Neural cell (in vitro differentiated cells): Measurements from ENCODE around the gene LST1. TPM values are rescaled to one million over a fixed set of nuclear protein-coding genes. Genes with fewer than 3 reads are reported as not detected.

Experiments
- H2AFZ ChIP-seq: fragments of 200-600, 300-800 bp; sonication (generic), shearing (Covaris generic); 2 replicates; pipeline ENCODE4 v1.6.0; 2014; ENCODE audit warnings: low read depth, mild to moderate bottlenecking, antibody characterized with exemption, low read length, moderate library complexity
- H3F3A ChIP-seq: fragments of 200-600 bp; shearing (Covaris generic); 2 replicates; pipeline ENCODE4 v1.6.1; 2016; ENCODE audit warnings: mild to moderate bottlenecking, moderate library complexity, mixed read lengths, antibody characterized with exemption, low read length; ENCODE audit not compliant: insufficient read depth, poor library complexity, severe bottlenecking
- H3K27ac ChIP-seq: fragments of 200-600, 300-800 bp; sonication (generic), shearing (Covaris generic); 2 replicates; pipeline ENCODE4 v1.5.1; 2014; ENCODE audit warnings: mild to moderate bottlenecking, low read length, moderate library complexity
- H3K27me3 ChIP-seq: fragments of 300-800, 200-600 bp; sonication (generic), shearing (Covaris generic); 2 replicates; pipeline ENCODE4 v1.6.0; 2014; ENCODE audit warnings: mild to moderate bottlenecking, low read depth, low read length, moderate library complexity; ENCODE audit not compliant: insufficient read depth
- H3K36me3 ChIP-seq: fragments of 300-800, 200-600 bp; sonication (generic), shearing (Covaris generic); 2 replicates; pipeline ENCODE4 v1.5.1; 2014; ENCODE audit warnings: mild to moderate bottlenecking, antibody characterized with exemption, low read length, moderate library complexity; ENCODE audit not compliant: insufficient read depth
- H3K4me2 ChIP-seq: fragments of 300-800, 200-600 bp; sonication (generic), shearing (Covaris generic); 2 replicates; pipeline ENCODE4 v1.6.0; 2014; ENCODE audit warnings: mild to moderate bottlenecking, low read length
- H3K4me3 ChIP-seq: fragments of 300-800, 200-600 bp; sonication (generic), shearing (Covaris generic); 2 replicates; pipeline ENCODE4 v1.5.1; 2014; ENCODE audit warnings: mild to moderate bottlenecking, low read length, moderate library complexity
- H3K79me2 ChIP-seq: fragments of 200-600 bp; shearing (Covaris generic); replicated peaks from 2 replicates; pipeline ENCODE4 v1.6.0; 2014; ENCODE audit warnings: mild to moderate bottlenecking, low read length, moderate library complexity; ENCODE audit not compliant: insufficient read depth
- H3K9ac ChIP-seq: fragments of 300-800, 200-600 bp; sonication (generic), shearing (Covaris generic); 2 replicates; pipeline ENCODE4 v1.6.1; 2016; ENCODE audit warnings: mild to moderate bottlenecking, low read length, mixed read lengths
- H3K9me2 ChIP-seq: fragments of 200-600 bp; shearing (Covaris generic); 2 replicates; pipeline ENCODE4 v1.6.1; 2016; ENCODE audit warnings: mild to moderate bottlenecking, low read length, mixed read lengths; ENCODE audit not compliant: insufficient read depth
- H3K9me3 ChIP-seq: fragments of 200-600, 300-800 bp; sonication (generic), shearing (Covaris generic); 2 replicates; pipeline ENCODE4 v1.6.1; 2016; ENCODE audit warnings: mild to moderate bottlenecking, mixed run types, low read length, moderate library complexity, mixed read lengths
- H4K20me1 ChIP-seq: fragments of 200-600 bp; shearing (Covaris generic); 2 replicates; pipeline ENCODE4 v1.6.1; 2016; ENCODE audit warnings: mild to moderate bottlenecking, mixed run types; ENCODE audit not compliant: insufficient read depth
- CTCF ChIP-seq: fragments of 450-650 bp; IDR thresholded peaks from 2 replicates; pipeline ENCODE4 v1.5.1; 2014; ENCODE audit warnings: antibody characterized with exemption, mild to moderate bottlenecking, moderate library complexity; ENCODE audit not compliant: poor library complexity, severe bottlenecking
- EP300 ChIP-seq: fragments of 450-650 bp; conservative IDR thresholded peaks from 2 replicates; pipeline ENCODE4 v1.6.1; 2014; ENCODE audit warnings: antibody characterized with exemption, mild to moderate bottlenecking, moderate library complexity; ENCODE audit not compliant: poor library complexity, severe bottlenecking
- EZH2 ChIP-seq: fragments of 200-600, 300-800 bp; shearing (Covaris generic), sonication (generic); IDR thresholded peaks from 2 replicates; pipeline ENCODE4 v1.6.1; 2014; ENCODE audit warnings: antibody characterized with exemption, low read length, borderline replicate concordance, mild to moderate bottlenecking; ENCODE audit not compliant: insufficient read depth, poor library complexity, severe bottlenecking
- MXI1 ChIP-seq: fragments of 450-650 bp; conservative IDR thresholded peaks from 2 replicates; pipeline ENCODE4 v1.6.1; 2014; ENCODE audit warnings: antibody characterized with exemption, mild to moderate bottlenecking; ENCODE audit not compliant: poor library complexity, severe bottlenecking
- POLR2AphosphoS5 ChIP-seq: IDR thresholded peaks from 2 replicates; pipeline ENCODE4 v1.6.1; 2012
- RAD21 ChIP-seq: fragments of 450-650 bp; conservative IDR thresholded peaks from 2 replicates; pipeline ENCODE4 v1.6.1; 2014; ENCODE audit warnings: antibody characterized with exemption, mild to moderate bottlenecking, moderate library complexity
- REST ChIP-seq: IDR thresholded peaks from 2 replicates; pipeline ENCODE4 v1.6.1; 2012; ENCODE audit warnings: borderline replicate concordance
- SMC3 ChIP-seq: fragments of 450-650 bp; conservative IDR thresholded peaks from 2 replicates; pipeline ENCODE4 v1.6.1; 2014; ENCODE audit warnings: antibody characterized with exemption, mild to moderate bottlenecking, moderate library complexity; ENCODE audit not compliant: poor library complexity
- TAF1 ChIP-seq: IDR thresholded peaks from 2 replicates; pipeline ENCODE4 v1.6.1; 2012; ENCODE audit warnings: low read depth
- polyA plus RNA-seq: library from polyadenylated mRNA; depleted of rRNA; stranded (reverse); fragments of >200 nt; gene quantifications from 2 replicates; pipeline ENCODE4 v1.2.3, GENCODE V29; 2014

The LST1 gene
- polyA plus RNA-seq, 1 donor from 2014 or later, result not detected

GRCh38 chr6:31576897-31577578 is 9.0 kb upstream of the LST1 start:
- H3K4me3 ChIP-seq, result no peak overlapping the region
- peaks cover 12% of the 10 kb centered on the region for H3K27me3 ChIP-seq
- TF ChIP-seq EZH2, result no peak

GRCh38 chr6:31577579-31577966 is 8.5 kb upstream of the LST1 start:
- H3K4me2 ChIP-seq, result no peak overlapping the region
- H3F3A ChIP-seq, result no peaks in the 10 kb centered on the region
- no peak overlapping the region for H3K9ac ChIP-seq
- no peaks in the 10 kb centered on the region for H3K79me2 ChIP-seq
- H3K36me3 ChIP-seq, result no peaks in the 10 kb centered on the region
- no peak overlapping the region for H3K4me3 ChIP-seq
- no peak overlapping the region for H3K27ac ChIP-seq
- H3K9me3 ChIP-seq, result no peaks in the 10 kb centered on the region
- TF ChIP-seq EP300 (no peak), EZH2 (no peak), REST (no peak), TAF1 (no peak), CTCF (no peak), MXI1 (no peak), RAD21 (no peak), POLR2AphosphoS5 (no peak), SMC3 (no peak)
- H4K20me1 ChIP-seq, result no peaks in the 10 kb centered on the region
- no peak overlapping the region for H2AFZ ChIP-seq
- peaks cover 14% of the 10 kb centered on the region for H3K27me3 ChIP-seq
- H3K9me2 ChIP-seq, result no peaks in the 10 kb centered on the region

More at GRCh38 chr6:31576897-31577578, 9.0 kb upstream of the LST1 start:
- no peak overlapping the region for H2AFZ ChIP-seq
- no peaks in the 10 kb centered on the region for H3K79me2 ChIP-seq
- no peak overlapping the region for H3K9ac ChIP-seq
- H3K4me2 ChIP-seq, result no peak overlapping the region
- no peak overlapping the region for H3K27ac ChIP-seq
- no peaks in the 10 kb centered on the region for H4K20me1 ChIP-seq
- no peaks in the 10 kb centered on the region for H3K9me3 ChIP-seq
- no peaks in the 10 kb centered on the region for H3F3A ChIP-seq
- no peaks in the 10 kb centered on the region for H3K36me3 ChIP-seq
- no peaks in the 10 kb centered on the region for H3K9me2 ChIP-seq
